ENCODE measurements around the gene ETAA1. TPM values are rescaled to one million over a fixed set of nuclear protein-coding genes. Genes with fewer than 3 reads are reported as not detected.

ETAA1 gene
- total RNA-seq, 1 experiment from 2014 or later = 18.8 TPM

DNA sequence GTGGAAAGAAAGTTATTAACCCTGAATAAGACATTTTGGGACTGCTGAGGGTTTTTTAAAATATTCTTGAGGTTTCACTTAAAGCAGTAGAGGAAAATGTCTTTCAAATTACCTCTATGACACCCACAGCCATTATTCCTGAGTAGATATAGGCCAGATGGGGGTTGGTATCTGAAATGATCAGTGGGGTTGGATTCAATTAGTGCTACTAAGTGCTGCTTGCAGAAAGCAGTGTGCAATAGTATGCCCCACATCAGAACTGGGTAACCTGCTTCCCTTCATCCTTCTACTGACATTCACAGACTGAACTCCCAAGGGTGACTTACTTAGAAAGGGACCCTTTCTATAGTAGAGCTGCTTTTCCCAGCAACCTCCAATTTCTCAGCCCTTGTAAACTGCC is 7.3 kb upstream of the ETAA1 start:
- no peaks in the 10 kb centered on the region for H3K79me1 ChIP-seq (ENCODE audit: insufficient read depth, low read depth, low read length, poor library complexity, severe bottlenecking)
- no peak overlapping the region for H2AFZ ChIP-seq (ENCODE audit: low read length)
- H2BK20ac ChIP-seq (ENCODE audit: low read depth, low read length, poor library complexity, severe bottlenecking) = no peak overlapping the region
- H3K4me1 ChIP-seq (ENCODE audit: insufficient read depth, low read length) = peaks cover 9% of the 10 kb centered on the region
- no peak overlapping the region for H3K18ac ChIP-seq (ENCODE audit: insufficient read length, low read depth, low read length)
- H3K79me2 ChIP-seq (ENCODE audit: insufficient read depth, low read length) = no peaks in the 10 kb centered on the region
- H4K8ac ChIP-seq (replicated peaks; ENCODE audit: insufficient read length, low read depth, low read length) = no peak overlapping the region
- no peak overlapping the region for H3K4ac ChIP-seq (ENCODE audit: low read depth, low read length)
- no peak overlapping the region for H2BK120ac ChIP-seq (ENCODE audit: low read depth, low read length, poor library complexity, severe bottlenecking)
- no peak overlapping the region for H2BK12ac ChIP-seq (ENCODE audit: insufficient read length, low read depth, low read length)
- peak overlapping the region; percentile 62 for H3K27ac ChIP-seq (ENCODE audit: insufficient read length, low read depth, low read length)
- Mint-ChIP-seq H3K27me3 (ENCODE audit: low read depth) (no peaks in the 10 kb centered on the region), H3K4me1 (peaks cover 32 to 39% of the 10 kb centered on the region in 2 experiments), H3K4me3 (no peak overlapping the region), H3K27ac (peak overlapping the region; percentile 17 to 97 (median 86); a peak in 4 of 7 replicates), H3K9me3 (no peaks in the 10 kb centered on the region), H3K36me3 (ENCODE audit: insufficient read depth in 1 of 3, low read depth in 3 of 3) (no peaks in the 10 kb centered on the region; a peak in 1 of 7 replicates)
- no peak overlapping the region for H2AK5ac ChIP-seq (ENCODE audit: insufficient read length, low read length)
- H4K5ac ChIP-seq (ENCODE audit: insufficient read length, low read depth, low read length) = no peak overlapping the region
- no peak overlapping the region for H2BK5ac ChIP-seq (ENCODE audit: insufficient read length, low read length)
- H4K20me1 ChIP-seq (ENCODE audit: control insufficient read depth, insufficient read depth, insufficient read length) = no peaks in the 10 kb centered on the region
- H3K9me3 ChIP-seq (ENCODE audit: control insufficient read depth, low read depth, low read length) = no peaks in the 10 kb centered on the region
- H3K23ac ChIP-seq (ENCODE audit: insufficient read length, low read depth, low read length) = no peak overlapping the region
- no peaks in the 10 kb centered on the region for H3K23me2 ChIP-seq (ENCODE audit: insufficient read length, low read depth, low read length, poor library complexity, severe bottlenecking)
- H3K56ac ChIP-seq (ENCODE audit: insufficient read length, low read depth, low read length) = no peak overlapping the region
- no peak for DNase-seq
- no peak overlapping the region for H3K14ac ChIP-seq (ENCODE audit: insufficient read depth, low read length)
- TF ChIP-seq, protein P1, sequence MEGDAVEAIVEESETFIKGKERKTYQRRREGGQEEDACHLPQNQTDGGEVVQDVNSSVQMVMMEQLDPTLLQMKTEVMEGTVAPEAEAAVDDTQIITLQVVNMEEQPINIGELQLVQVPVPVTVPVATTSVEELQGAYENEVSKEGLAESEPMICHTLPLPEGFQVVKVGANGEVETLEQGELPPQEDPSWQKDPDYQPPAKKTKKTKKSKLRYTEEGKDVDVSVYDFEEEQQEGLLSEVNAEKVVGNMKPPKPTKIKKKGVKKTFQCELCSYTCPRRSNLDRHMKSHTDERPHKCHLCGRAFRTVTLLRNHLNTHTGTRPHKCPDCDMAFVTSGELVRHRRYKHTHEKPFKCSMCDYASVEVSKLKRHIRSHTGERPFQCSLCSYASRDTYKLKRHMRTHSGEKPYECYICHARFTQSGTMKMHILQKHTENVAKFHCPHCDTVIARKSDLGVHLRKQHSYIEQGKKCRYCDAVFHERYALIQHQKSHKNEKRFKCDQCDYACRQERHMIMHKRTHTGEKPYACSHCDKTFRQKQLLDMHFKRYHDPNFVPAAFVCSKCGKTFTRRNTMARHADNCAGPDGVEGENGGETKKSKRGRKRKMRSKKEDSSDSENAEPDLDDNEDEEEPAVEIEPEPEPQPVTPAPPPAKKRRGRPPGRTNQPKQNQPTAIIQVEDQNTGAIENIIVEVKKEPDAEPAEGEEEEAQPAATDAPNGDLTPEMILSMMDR (conservative IDR thresholded peaks at IDR 0.05) = no peak
- no peaks in the 10 kb centered on the region for H3K27me3 ChIP-seq (ENCODE audit: insufficient read depth, low read length)
- no peak overlapping the region for H3T11ph ChIP-seq (ENCODE audit: low read length)
- H3K4me2 ChIP-seq (ENCODE audit: insufficient read depth, insufficient read length, low read length) = no peak overlapping the region
- H2BK15ac ChIP-seq (ENCODE audit: low read depth, low read length) = no peak overlapping the region
- H4K91ac ChIP-seq (ENCODE audit: insufficient read length, low read depth, low read length) = no peak overlapping the region
- no peak overlapping the region for H3K9ac ChIP-seq (ENCODE audit: extremely low read depth, insufficient read length, low read length)
